Measurements from ENCODE around the gene PARD3. TPM values are rescaled to one million over a fixed set of nuclear protein-coding genes. Genes with fewer than 3 reads are reported as not detected.
"Not testable (repeated sequence)": the region's sequence is repeated elsewhere in the genome, so short reads cannot be mapped to it uniquely, and the experiment has no call there.

The PARD3 gene
- total RNA-seq, 1 experiment from 2014 or later = 24.3 TPM

DNA sequence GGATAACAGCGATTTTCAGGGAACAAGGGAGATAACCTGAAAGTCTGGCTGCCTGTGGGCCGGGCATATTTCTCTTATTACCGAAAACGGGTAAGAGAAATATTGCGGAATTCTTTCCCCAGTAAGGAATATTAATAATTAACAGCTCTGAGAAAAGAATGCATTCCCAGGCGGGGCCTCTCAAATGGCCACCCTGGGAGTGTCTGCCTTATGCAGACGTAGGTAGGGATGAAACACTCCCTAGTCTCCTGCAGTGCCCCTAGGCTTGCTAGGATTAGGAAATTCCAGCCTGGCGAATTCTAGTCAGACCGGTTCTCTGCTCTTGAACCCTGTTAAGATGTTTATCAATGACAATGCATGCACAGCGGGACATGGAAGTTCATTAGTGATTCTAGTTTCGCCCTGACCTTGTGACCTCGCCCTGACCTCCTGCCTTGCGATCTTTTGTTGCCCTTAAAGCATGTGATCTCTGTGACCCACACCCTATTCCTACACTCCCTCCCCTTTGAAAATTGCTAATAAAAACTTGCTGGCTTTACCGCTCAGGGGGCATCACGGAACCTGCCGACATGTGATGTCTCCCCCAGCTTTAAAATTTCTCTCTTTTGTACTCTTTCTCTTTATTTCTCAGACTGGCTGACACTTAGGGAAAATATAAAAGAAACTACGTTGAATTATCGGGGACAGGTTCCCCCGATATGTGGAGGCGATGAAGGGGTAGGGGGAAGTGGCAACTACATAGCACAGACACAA, 387.8 kb downstream of the PARD3 start:
- not testable (repeated sequence) for DNase-seq (ENCODE audit: low spot score)

DNA sequence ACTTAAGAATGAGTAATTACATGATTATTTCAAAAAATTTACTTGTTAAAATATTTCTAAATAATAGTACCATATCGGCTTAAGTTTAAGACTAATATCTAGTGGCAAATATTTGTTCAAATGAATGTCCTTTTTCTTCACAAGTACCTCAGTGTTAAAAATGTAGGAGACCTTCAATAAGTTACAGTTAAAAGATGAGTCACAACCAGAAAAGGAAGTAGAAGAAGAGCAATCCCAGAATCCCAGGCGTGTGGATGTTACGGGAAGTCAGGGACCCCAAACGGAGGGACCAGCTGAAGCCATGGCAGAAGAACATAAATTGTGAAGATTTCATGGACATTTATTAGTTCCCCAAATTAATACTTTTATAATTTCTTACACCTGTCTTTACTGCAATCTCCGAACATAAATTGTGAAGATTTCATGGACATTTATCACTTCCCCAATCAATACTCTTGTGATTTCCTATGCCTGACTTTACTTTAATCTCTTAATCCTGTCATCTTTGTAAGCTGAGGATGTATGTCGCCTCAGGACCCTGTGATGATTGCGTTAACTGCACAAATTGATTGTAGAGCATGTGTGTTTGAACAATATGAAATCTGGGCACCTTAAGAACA, 388.4 kb downstream of the PARD3 start:
- not testable (repeated sequence) for DNase-seq (ENCODE audit: low spot score)

DNA sequence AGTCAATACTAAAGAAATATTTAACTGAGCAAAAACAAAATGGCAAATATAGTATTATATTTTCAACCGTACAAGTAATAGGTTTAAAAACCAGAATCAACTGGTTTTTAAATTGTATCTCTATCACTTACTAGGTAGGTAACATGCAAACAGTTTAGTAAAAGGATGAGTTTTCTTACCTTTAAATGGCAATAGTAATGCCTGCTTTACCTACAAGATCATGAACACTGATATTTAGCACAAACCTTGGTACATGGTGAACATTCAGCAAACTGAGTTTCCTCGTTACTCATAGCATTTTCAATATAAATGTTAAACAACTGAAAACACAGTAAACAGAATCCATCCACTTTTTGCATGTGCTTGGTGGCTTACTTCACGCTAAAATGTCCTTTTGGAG, 389.1 kb downstream of the PARD3 start:
- DNase-seq (ENCODE audit: low spot score) = no peak

DNA sequence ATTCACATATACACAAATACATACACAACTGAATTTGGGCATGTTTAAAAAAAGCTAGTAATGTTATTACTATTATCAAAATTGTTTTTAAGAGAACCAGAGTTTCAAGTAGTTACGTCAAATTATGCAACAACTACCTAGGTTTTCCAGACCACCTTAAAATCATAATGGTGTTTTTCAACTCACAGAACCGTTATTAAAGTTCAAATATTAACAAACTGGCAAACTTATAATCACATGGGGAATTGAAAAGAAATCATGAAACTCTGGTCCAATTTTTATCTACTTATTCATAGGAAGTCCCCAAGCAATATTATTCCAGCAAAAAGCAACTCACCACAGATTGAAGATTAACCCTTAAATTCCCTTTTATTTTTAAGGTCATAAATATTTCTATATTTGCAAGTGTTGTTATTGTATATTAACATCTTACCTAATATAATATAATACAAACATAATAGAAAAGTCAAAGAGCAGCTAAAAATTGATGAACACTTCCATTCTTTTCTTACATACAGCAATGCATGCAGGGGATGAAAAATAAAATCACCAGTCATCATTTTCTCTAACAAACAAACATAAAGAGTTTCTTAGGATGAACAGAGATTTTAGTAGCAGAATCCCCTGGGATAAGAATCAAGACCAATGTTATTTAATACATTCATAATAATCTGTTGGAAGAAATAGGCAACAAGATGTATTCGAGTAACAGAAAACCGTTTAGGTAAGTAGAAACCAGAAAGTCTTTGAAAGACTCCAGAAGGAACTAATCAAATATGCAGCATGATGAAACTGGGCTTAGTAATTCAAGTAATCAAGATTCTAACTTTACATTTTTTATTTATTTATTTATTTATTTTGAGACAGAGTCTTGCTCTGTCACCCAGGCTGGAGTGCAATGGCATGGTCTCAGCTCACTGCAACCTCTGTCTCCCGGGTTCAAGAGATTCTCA, 391.1 kb downstream of the PARD3 start:
- DNase-seq (ENCODE audit: low spot score) = no peak

DNA sequence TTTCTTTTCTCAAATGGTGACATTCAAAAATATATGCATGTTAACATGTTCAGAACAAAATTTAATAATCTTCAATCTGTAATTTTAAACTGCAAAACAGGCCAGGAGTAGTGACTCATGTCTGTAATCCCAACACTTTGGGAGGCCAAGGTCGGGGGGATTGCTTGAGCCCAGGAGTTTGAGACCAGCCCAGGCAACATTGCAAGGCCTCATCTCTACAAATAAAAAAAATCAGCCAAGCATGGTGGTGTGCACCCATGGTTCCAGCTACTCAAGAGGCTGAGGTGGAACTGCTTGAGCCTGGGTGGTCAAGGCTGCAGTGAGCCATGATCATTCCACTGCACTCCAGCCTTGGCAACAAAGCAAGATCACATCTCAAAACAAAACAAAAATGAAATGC, 394.3 kb downstream of the PARD3 start:
- no peak for DNase-seq (ENCODE audit: low spot score)

DNA sequence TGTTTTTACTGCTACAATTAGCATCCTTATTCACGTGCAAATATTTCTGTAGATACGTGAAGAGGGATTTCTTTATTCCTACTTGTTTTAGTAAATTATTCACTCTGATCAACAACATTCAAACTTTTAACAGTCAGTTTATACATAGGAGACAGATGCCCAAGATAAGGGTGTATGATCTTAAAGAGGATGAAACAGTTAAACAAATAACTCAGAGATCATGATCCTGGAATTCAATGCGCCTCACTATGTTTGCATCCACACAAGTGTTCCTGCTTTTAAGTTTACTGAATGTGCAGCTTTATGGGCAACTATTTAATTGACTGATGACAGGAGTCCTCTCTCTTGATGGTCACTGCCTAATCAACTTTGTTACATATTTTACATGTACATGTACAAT, 394.8 kb downstream of the PARD3 start:
- DNase-seq (ENCODE audit: low spot score) = no peak

DNA sequence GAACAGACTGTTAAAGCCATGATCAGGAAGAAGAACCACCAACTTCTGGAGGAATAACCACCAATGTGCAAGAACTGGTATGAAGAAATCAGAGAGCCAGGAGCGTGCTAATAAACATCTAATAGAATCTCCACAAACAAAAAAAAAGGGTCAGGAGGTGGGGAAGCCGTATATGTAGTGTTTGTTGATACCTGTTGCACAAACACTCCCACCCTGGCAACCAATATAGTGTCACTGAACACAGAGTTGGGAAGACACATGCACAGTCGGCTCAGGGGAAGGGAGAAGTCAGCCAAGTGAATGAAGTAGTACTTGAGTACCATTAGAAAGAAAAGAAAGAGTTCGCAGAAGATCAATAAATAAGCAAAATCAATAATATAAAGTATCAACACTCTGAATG, 400.1 kb downstream of the PARD3 start:
- DNase-seq (ENCODE audit: low spot score) = peak; percentile 9

DNA sequence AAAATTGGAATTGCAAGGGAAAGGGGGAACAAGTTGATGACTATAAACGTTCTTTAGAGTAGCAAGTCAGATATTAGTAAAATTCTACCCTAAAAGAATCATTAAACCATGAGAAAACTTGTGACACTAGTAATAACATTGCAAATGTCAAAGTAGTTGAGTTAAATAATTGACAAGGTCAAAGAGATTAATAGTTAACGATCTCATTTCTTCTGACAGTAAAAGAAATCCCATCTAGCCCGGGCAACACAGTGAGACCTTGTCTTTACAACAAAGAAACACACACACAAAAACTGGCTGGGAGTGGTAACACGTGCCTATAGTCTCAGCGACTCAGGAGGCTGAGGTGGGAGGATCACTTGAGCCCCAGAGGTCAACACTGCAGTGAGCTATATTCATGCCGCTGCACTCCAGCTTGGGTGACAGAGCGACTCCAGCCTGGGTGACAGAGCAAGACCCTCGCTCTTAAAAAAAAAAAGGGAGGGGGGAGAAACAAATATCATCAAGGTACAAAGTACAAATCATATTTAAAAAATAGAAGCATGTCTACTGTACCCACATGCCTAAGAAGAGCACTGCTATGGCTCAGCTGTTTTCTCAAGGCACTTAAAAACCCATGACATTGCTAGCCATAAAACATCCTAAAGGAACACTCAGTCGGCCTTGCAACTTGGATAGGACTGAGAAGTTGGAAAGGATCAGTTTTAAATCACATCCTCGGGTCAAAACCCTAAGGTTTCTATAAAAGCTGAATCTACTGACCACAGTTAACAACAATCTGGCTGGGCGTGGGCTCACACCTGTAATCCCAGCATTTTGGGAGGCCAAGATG, 401.1 kb downstream of the PARD3 start:
- DNase-seq (ENCODE audit: low spot score) = no peak

DNA sequence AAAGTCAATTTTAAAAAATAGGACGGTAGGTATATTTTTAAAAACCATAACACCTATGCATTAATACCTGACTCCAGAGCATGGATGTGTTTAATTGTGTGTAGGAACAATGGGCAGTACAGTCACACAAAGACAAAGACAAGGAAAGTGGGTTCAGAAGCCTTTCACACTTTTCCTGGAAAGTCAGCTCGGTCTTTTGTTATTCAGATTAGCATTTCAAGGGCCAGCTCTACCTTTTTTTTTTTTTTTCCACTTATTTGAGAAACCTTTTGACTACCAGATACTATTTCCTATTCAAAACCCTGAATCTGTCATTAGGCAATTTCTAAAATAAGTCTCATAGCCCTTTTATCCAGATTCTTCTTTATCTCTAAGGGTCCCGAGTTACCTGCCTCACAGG, 401.9 kb downstream of the PARD3 start:
- DNase-seq (ENCODE audit: low spot score) = no peak

DNA sequence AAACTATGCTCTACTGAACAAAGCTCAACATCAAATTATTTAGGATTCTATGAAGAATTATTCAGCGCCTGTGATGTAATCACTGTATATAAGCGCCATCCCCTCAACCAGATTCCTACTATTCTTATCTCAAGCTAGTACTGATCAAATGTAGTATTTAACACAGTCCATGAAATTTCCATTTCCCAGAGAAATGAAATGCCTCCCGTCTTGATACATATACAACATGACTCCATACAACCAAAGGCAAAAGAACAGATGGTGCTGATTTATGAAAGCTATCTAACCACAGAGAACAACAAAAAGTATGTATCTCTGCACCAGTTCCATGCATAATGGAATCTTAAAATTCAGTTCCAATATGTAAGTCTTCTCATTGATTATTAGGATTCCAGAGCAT, 406.1 kb downstream of the PARD3 start:
- no peak for DNase-seq (ENCODE audit: low spot score)

DNA sequence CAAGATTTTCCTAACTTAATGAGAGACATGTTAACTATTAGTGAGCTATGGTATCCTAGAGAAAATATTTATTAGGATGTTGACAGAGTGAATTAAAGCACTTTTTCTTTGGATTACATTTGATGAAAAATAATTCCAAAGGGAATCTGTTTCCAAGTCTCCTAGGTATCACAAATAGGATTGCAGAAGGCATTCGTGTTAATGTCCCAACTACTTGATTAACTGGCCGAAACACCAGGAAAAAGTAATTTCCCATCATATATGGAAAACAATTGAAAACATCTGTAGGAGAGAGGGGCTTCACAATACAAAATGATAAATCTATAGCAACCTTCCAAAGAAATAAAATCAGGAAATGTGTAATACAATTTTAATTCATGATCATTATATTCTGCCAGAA, 406.7 kb downstream of the PARD3 start:
- no peak for DNase-seq (ENCODE audit: low spot score)

DNA sequence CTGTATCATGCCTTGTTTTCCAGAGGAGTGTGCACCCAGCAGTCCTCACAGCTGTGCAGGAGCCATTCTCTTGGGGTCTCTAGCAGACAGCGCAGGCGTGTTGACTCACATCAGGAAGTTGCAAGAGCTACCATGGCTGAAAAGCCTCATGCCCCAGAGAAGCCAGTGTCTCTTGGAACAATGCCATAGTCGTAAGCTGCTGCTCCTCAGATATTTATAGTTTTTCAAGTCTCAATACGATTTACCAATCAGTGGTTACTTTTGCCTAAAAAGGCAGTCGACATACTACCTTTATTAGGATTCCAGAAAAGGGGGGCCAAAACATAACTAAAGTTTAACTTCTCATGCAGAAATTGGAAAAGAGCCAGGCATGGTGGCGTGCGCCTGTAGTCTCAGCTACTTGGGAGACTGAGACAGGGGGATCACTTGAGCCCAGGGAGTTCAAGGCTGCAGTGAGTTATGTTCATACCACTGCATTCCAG, 407.7 kb downstream of the PARD3 start:
- peak; percentile 62 for DNase-seq (ENCODE audit: low spot score)

DNA sequence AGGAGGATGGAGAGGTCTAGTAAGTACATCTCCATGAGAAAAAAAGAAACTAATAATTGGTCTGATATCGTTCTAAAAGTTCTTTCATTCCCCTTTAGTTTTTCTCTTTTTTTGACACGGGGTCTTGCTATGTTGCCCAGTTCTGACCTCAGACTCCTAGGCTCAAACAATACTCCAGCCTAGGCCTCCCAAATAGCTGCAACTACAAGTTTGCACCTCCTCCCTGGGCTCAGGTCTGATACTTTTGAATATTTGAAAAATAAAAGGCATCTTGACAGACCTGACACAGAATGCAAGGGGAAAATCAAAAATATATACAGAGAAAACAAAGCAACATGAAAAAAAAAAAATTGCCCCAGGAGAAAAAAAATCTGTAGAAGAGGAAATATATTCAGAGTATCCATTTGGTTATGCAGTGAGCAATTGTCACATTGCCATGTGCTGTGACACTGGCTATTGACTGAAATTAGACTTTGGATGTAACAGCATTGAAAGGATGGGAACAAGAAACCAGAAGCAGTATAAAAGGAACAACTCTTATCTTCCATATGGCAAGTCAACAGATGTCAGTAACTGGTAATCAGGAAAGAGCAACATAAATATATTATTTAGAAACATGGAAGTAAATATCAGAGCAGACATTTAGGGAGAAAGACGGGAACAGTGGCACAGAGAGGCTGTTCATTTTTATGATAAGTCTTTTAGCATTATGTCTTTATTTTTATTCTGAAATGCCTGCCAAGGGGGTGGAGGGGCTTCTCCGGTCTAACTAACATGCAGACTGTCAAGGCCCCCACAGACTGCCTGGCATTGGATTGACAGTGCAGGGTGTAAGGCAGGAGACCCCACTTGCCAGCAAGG, 408.4 kb downstream of the PARD3 start:
- DNase-seq (ENCODE audit: low spot score) = peak; percentile 5

DNA sequence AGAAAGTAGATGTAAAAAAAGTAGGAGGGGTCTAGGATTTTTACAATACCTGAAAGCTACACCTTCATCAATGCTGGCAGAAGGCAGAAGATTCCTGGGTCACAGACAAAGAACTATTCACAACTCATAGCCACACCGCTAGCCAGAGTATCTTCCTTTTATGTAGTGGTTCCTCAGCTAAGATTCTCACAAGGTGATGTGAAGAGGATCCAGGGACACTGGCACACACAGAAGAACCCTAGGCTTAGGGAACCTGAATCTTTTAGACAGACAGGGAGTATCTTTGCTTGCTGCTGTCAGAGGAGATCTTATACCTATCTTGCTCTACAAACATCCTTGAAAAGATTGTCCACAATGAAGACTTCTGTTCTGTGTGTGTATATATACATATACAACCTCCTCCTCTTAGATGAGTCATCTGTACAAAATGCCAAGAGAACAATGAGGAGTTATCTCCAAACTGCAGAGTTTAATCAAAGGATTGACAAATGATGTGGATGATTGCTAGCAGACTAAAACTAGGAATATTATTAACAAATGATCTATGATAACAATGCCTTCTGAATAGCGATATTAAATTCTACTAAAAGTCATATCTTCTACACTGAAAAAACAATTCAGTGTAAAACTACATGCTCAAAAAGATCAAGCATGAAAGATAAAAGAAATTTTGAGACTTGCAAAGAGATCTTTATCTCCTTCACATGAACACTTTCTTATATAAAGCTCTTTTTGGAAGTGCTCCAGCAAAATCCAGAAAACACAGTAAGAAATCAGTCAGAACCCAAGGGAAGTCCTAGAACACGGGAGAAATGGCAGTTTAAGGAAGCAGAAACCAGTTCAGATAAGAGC, 409.3 kb downstream of the PARD3 start:
- DNase-seq (ENCODE audit: low spot score) = peak; percentile 61

DNA sequence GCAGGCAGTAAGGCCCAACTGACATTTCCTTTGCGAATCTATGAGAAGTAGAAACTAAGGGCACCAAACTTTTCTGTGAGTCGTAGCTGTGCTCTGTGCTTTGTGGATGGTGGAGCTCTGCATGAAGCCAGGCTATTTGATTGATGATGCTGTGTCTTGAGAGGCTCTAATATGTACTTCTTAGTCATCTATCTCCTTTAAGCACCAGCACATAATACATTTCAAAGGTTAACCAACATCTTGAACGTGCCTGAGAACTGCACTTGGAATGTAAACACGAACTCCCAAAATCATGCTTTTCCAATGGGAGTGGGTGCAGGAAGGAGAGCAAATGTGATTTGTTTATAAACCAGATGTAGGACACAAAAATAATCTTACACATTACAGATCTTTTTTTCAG, 411.6 kb downstream of the PARD3 start:
- DNase-seq (ENCODE audit: low spot score) = no peak

DNA sequence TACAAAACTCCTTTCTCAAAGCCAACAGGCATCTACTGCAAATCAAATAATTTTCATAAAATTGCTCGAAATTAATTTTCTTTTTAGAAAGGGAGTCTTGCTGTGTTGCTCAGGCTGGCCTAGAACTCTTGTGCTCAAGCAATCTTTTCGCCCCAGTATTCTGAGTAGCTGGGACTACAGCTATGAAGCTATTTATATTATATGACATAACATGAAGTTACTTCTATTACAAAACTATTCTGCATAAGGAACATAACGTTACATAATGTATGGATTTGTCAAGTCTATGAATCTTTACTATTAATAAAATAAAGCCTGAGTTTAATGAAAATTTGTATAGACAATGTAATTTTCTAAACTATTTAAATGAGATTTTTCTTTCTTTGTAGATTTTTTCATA, 415.0 kb downstream of the PARD3 start:
- DNase-seq (ENCODE audit: low spot score) = no peak

DNA sequence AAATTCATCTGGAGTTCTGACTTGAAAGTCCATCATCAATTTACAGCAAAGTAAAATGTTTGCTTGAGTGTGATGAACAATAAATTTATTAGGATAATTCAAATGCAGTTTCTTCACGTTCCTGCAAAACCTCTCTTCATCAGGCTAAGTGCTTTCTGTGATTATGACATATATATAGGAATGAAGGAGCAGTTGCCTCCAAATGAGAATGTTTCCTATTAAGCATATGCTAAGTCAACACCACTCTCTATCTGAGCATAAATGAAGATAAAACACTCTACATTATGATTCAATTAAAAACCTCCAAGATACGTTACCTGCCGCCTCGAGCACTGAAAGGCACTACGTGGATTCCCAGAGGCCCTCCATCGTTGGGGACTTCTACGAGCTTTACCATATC, 416.1 kb downstream of the PARD3 start:
- DNase-seq (ENCODE audit: low spot score) = no peak

DNA sequence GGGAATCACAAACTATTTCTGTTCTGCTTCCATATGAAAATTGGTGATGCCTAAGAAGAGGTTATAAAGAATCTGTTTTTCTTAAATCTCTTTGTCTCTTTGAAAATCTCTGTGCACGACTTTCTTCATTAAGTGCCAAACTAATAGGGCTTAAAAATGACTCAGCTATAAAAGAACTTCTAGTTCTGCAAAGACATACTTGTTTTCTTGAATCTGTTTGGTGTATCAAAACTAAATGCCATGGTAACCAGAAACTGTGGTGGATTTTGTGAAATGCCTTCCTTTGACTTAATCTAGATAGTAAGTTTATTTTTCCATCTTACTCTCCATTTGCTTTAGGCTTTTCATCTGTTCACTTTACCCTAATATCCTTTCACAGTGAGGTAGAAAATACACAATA, 417.8 kb downstream of the PARD3 start:
- no peak for DNase-seq (ENCODE audit: low spot score)

DNA sequence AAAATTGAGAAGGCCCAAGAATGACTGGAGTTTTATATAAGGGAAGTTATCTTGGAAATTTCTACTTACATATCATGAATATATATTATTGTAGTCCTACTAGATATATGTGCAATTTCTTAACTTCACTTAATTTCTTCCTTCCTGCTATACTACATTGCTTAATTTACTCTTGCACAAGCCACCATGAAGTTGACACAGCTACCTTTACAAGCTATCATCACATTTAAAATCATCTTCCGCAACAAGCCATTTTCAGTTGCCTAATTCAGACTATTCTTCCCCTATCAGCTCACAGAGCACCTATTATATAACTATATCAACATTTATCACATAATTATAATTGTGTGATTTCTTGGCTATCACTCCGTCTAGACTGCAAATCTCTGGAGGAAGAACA, 418.4 kb downstream of the PARD3 start:
- no peak for DNase-seq (ENCODE audit: low spot score)

All from HT-29 (cell line).